Measurements from ENCODE around the gene SLC2A4RG. TPM values are rescaled to one million over a fixed set of nuclear protein-coding genes. Genes with fewer than 3 reads are reported as not detected.

SLC2A4RG gene
- total and polyA plus RNA-seq, 2 of the 13 experiments (the other 11 are each of a cell fraction or from before 2014, with no cell fraction given): 91.4 to 95.9 TPM

- TF ChIP-seq SNAPC5 (CRISPR knock-in tag; IDR thresholded peaks at IDR 0.05; ENCODE audit: borderline replicate concordance) (no peak; the same call in 1 of the 2 replicates), ZNF431 (CRISPR knock-in tag; IDR thresholded peaks at IDR 0.05; ENCODE audit: borderline replicate concordance, low read depth) (no peak), ATF3 (CRISPR knock-in tag; IDR thresholded peaks at IDR 0.05) (no peak), ZNF275 (CRISPR knock-in tag; IDR thresholded peaks at IDR 0.05; ENCODE audit: borderline replicate concordance) (no peak), ZXDC (CRISPR knock-in tag; IDR thresholded peaks at IDR 0.05) (peak; percentile 68; the same call in 1 of the 2 replicates), JUNB (CRISPR knock-in tag; IDR thresholded peaks at IDR 0.05; ENCODE audit: borderline replicate concordance) (no peak), HMG20A (CRISPR knock-in tag; IDR thresholded peaks at IDR 0.05; ENCODE audit: borderline replicate concordance) (no peak), ZMYM3 (CRISPR knock-in tag; IDR thresholded peaks at IDR 0.05) (no peak), ZNF879 (CRISPR knock-in tag; IDR thresholded peaks at IDR 0.05) (no peak), YEATS2 (CRISPR knock-in tag; IDR thresholded peaks at IDR 0.05; ENCODE audit: borderline replicate concordance) (no peak), ZNF180 (CRISPR knock-in tag; IDR thresholded peaks at IDR 0.05; ENCODE audit: borderline replicate concordance, low read depth) (no peak), GMEB1 (CRISPR knock-in tag; IDR thresholded peaks at IDR 0.05; ENCODE audit: borderline replicate concordance) (0 out of 2 replicates have a peak, but pooled peaks have one; percentile 22), KLF15 (CRISPR knock-in tag; IDR thresholded peaks at IDR 0.05; ENCODE audit: borderline replicate concordance) (no peak), ZNF343 (CRISPR knock-in tag; IDR thresholded peaks at IDR 0.05) (peak; percentile 38), ZNF292 (CRISPR knock-in tag; IDR thresholded peaks at IDR 0.05; ENCODE audit: borderline replicate concordance, low read depth) (peak; percentile 54; the same call in 1 of the 2 replicates), RFXAP (CRISPR knock-in tag; IDR thresholded peaks at IDR 0.05; ENCODE audit: borderline replicate concordance) (no peak), ZFP90 (CRISPR knock-in tag; IDR thresholded peaks at IDR 0.05; ENCODE audit: borderline replicate concordance) (0 out of 2 replicates have a peak, but pooled peaks have one; percentile 65), ZNF414 (CRISPR knock-in tag; IDR thresholded peaks at IDR 0.05) (no peak), ZBTB25 (CRISPR knock-in tag; IDR thresholded peaks at IDR 0.05) (no peak; the same call in 1 of the 2 replicates), ZBTB21 (CRISPR knock-in tag; IDR thresholded peaks at IDR 0.05) (no peak)
Measured at GRCh38 chr20:63736893-63737694, 2.5 kb upstream of the SLC2A4RG start (continued).

All from HepG2 (cell line).